H1 (cell line): ENCODE results near the gene NPL. TPM values are rescaled to one million over a fixed set of nuclear protein-coding genes. Genes with fewer than 3 reads are reported as not detected.

Experiments used
- BACH1 ChIP-seq: IDR thresholded peaks from 2 replicates; pipeline ENCODE4 v1.6.1; 2012; ENCODE audit warnings: low read length, improper control_type of control experiment
- CHD2 ChIP-seq: IDR thresholded peaks from 2 replicates; pipeline ENCODE4 v1.6.1; 2012; ENCODE audit warnings: low read length, improper control_type of control experiment
- CHD7 ChIP-seq: fragments of 300-600 bp; sonication (generic); IDR thresholded peaks from 2 replicates; pipeline ENCODE4 v1.7.1; 2012; ENCODE audit warnings: low read length, moderate library complexity, mild to moderate bottlenecking, inconsistent platforms; ENCODE audit not compliant: insufficient replicate concordance
- POLR2A ChIP-seq, 2 experiments: IDR thresholded peaks; 1 replicate in 1 of 2; 2 replicates in 1 of 2; pipeline ENCODE4 v1.6.1; 2011; ENCODE audit warnings: low read depth in 2 of 2, low read length in 2 of 2, mild to moderate bottlenecking in 2 of 2; ENCODE audit errors: control extremely low read depth in 1 of 2
- RFX5 ChIP-seq: IDR thresholded peaks from 2 replicates; pipeline ENCODE4 v1.6.1; 2011; ENCODE audit warnings: low read depth, low read length, improper control_type of control experiment, borderline replicate concordance
- polyA plus RNA-seq, 7 experiments: library from polyadenylated mRNA; depleted of rRNA in 3 of 7; stranded (reverse) in 5 of 7; unstranded in 2 of 7; fragments of >200 nt in 5 of 7; fragments of 200-250 nt in 2 of 7; gene quantifications; 1 replicate in 5 of 7; 2 replicates in 1 of 7; 4 replicates in 1 of 7; pipeline versions ENCODE4 v1.2.1 to v1.2.3, GENCODE V29; 2011 to 2013; ENCODE audit warnings: missing spikeins in 2 of 7, mixed read lengths in 2 of 7
- total RNA-seq: library from RNA; stranded (reverse); fragmentation: NEBNext Ultra II Directional; extraction: Animal tissue kit (Norgen Biotek cat#: 25700); gene quantifications from 2 replicates; pipeline ENCODE4 v1.2.1, GENCODE V29; 2021

The NPL gene
- total and polyA plus RNA-seq, 2 of the 8 experiments (the other 6 are each of a cell fraction or from before 2014, with no cell fraction given), result 2.2 to 4.4 TPM

- TF ChIP-seq CHD7 (no peak), POLR2A (IDR thresholded peaks at IDR 0.05; ENCODE audit: control extremely low read depth in 1 of 2, low read depth in 2 of 2, low read length in 2 of 2) (no peak), BACH1 (no peak), CHD2 (no peak), RFX5 (no peak)
- TF ChIP-seq, all 59 proteins: peak for 0
These were observed 87.8 kb downstream of the NPL start (continued) for GRCh38 chr1:182877331-182877730.
